HepG2 (cell line): Measurements from ENCODE around the gene PLPPR2. TPM values are rescaled to one million over a fixed set of nuclear protein-coding genes. Genes with fewer than 3 reads are reported as not detected.

Experiments used
- ATM ChIP-seq: fragments of 450-650 bp; IDR thresholded peaks from 2 replicates; pipeline ENCODE4 v1.7.1; 2017; ENCODE audit warnings: mild to moderate bottlenecking, borderline replicate concordance
- CENPX ChIP-seq: sonication (generic); formaldehyde crosslinking; IDR thresholded peaks from 2 replicates; pipeline ENCODE4 v1.9.0; 2021; ENCODE audit warnings: mild to moderate bottlenecking, missing genetic modification reagents, moderate library complexity
- CSRNP2 ChIP-seq: sonication (generic); formaldehyde crosslinking; conservative IDR thresholded peaks from 2 replicates; pipeline ENCODE4 v1.8.0; 2022; ENCODE audit warnings: low read depth, missing genetic modification reagents
- FOXA1 ChIP-seq, 2 experiments: fragments of 450-650 bp in 1 of 2; sonication (generic) in 1 of 2; formaldehyde crosslinking in 1 of 2; IDR thresholded peaks; 2 replicates each; pipeline versions ENCODE4 v1.4.0 to v1.6.1; 2016 to 2020; ENCODE audit warnings: missing genetic modification reagents in 1 of 2
- FUBP1 ChIP-seq: sonication (generic); formaldehyde crosslinking; IDR thresholded peaks from 2 replicates; pipeline ENCODE4 v1.5.1; 2020; ENCODE audit warnings: missing genetic modification reagents, mild to moderate bottlenecking, borderline replicate concordance
- KLF11 ChIP-seq: IDR thresholded peaks from 2 replicates; pipeline ENCODE4 v1.6.1; 2016; ENCODE audit warnings: missing compliant biosample characterization
- MTF1 ChIP-seq: sonication (generic); formaldehyde crosslinking; IDR thresholded peaks from 2 replicates; pipeline ENCODE4 v1.5.0; 2020; ENCODE audit warnings: missing genetic modification reagents
- NONO ChIP-seq, 2 experiments: fragments of 450-650 bp in 1 of 2; sonication (generic) in 1 of 2; formaldehyde crosslinking in 1 of 2; IDR thresholded peaks in 1 of 2; conservative IDR thresholded peaks in 1 of 2; 2 replicates each; pipeline versions ENCODE4 v1.6.1 to v1.8.0; 2017 to 2022; ENCODE audit warnings: mild to moderate bottlenecking in 1 of 2, missing genetic modification reagents in 1 of 2, moderate library complexity in 1 of 2
- YEATS4 ChIP-seq: sonication (generic); formaldehyde crosslinking; IDR thresholded peaks from 2 replicates; pipeline ENCODE4 v1.4.0; 2020; ENCODE audit warnings: missing genetic modification reagents, borderline replicate concordance
- ZHX1 ChIP-seq: sonication (generic); formaldehyde crosslinking; IDR thresholded peaks from 2 replicates; pipeline ENCODE4 v1.8.1; 2022; ENCODE audit warnings: low read depth, mild to moderate bottlenecking, missing genetic modification reagents
- ZNF260 ChIP-seq: sonication (generic); formaldehyde crosslinking; IDR thresholded peaks from 2 replicates; pipeline ENCODE4 v1.4.0; 2020; ENCODE audit warnings: missing genetic modification reagents, low read depth, mild to moderate bottlenecking, borderline replicate concordance
- ZNF678 ChIP-seq: sonication (generic); formaldehyde crosslinking; IDR thresholded peaks from 2 replicates; pipeline ENCODE4 v1.4.0; 2020; ENCODE audit warnings: mild to moderate bottlenecking, missing genetic modification reagents
- ZNF790 ChIP-seq: sonication (generic); formaldehyde crosslinking; IDR thresholded peaks from 2 replicates; pipeline ENCODE4 v1.8.0; 2022; ENCODE audit warnings: missing genetic modification reagents, mild to moderate bottlenecking, borderline replicate concordance
- polyA plus RNA-seq, 8 experiments: library from polyadenylated mRNA; depleted of rRNA in 3 of 8; stranded (reverse) in 7 of 8; unstranded in 1 of 8; fragments of >200 nt; fragmentation: Illumina TruSeq in 4 of 8; extraction: Trizol in 4 of 8; gene quantifications; 2 replicates each; pipeline versions ENCODE4 v1.2.1 to v1.2.3, GENCODE V29; 2011 to 2016; ENCODE audit warnings: low read depth in 4 of 8, missing spikeins in 1 of 8, mixed read lengths in 1 of 8; ENCODE audit not compliant: insufficient read depth in 1 of 8
- total RNA-seq, 5 experiments: library from RNA; depleted of rRNA; stranded (reverse); fragments of >200 nt; fragmentation: Illumina TruSeq; extraction: Trizol; gene quantifications; 2 replicates each; pipeline ENCODE4 v1.2.3, GENCODE V29; 2016; ENCODE audit warnings: low read depth in 1 of 5
- TF ChIP-seq, protein P1 (sequence below): sonication (generic); formaldehyde crosslinking; IDR thresholded peaks from 2 replicates; pipeline ENCODE4 v1.4.0; 2020; ENCODE audit warnings: missing genetic modification reagents
- TF ChIP-seq, protein P2 (sequence below): IDR thresholded peaks from 2 replicates; pipeline ENCODE4 v1.6.1; 2016; ENCODE audit warnings: missing genetic modification reagents, missing compliant biosample characterization
- TF ChIP-seq, protein P3 (sequence below): sonication (generic); formaldehyde crosslinking; IDR thresholded peaks from 2 replicates; pipeline ENCODE4 v1.8.0; 2022; ENCODE audit warnings: missing genetic modification reagents, mild to moderate bottlenecking, borderline replicate concordance

Gene PLPPR2
- total and polyA plus RNA-seq, 2 of the 13 experiments (the other 11 are each of a cell fraction or from before 2014, with no cell fraction given) = 1.5 to 2.1 TPM

GRCh38 chr19:11374433-11375142 is 19.4 kb downstream of the PLPPR2 start, which contains the start of gene SWSAP1 (continued):
- TF ChIP-seq ZHX1 (CRISPR knock-in tag) (no peak), FUBP1 (CRISPR knock-in tag) (peak; percentile 87; the same call in 1 of the 2 replicates), MTF1 (no peak), CSRNP2 (CRISPR knock-in tag) (no peak), ZNF678 (no peak), KLF11 (CRISPR knock-in tag) (peak; percentile 73), FOXA1 (IDR thresholded peaks at IDR 0.05) (no peak), FOXA1 (CRISPR knock-in tag; IDR thresholded peaks at IDR 0.05) (0 out of 2 replicates have a peak, but pooled peaks have one; percentile 17), NONO (IDR thresholded peaks at IDR 0.05) (no peak), NONO (CRISPR knock-in tag; conservative IDR thresholded peaks at IDR 0.05) (peak; percentile 82), CENPX (CRISPR knock-in tag) (no peak), ZNF790 (CRISPR knock-in tag) (peak; percentile 76; the same call in 1 of the 2 replicates), YEATS4 (CRISPR knock-in tag) (peak; percentile 75), ATM (no peak), ZNF260 (CRISPR knock-in tag) (no peak)
- TF ChIP-seq, protein P1, sequence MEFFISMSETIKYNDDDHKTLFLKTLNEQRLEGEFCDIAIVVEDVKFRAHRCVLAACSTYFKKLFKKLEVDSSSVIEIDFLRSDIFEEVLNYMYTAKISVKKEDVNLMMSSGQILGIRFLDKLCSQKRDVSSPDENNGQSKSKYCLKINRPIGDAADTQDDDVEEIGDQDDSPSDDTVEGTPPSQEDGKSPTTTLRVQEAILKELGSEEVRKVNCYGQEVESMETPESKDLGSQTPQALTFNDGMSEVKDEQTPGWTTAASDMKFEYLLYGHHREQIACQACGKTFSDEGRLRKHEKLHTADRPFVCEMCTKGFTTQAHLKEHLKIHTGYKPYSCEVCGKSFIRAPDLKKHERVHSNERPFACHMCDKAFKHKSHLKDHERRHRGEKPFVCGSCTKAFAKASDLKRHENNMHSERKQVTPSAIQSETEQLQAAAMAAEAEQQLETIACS (CRISPR knock-in tag) = no peak
- TF ChIP-seq, protein P2, sequence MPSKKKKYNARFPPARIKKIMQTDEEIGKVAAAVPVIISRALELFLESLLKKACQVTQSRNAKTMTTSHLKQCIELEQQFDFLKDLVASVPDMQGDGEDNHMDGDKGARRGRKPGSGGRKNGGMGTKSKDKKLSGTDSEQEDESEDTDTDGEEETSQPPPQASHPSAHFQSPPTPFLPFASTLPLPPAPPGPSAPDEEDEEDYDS (CRISPR knock-in tag) = peak; percentile 75
- TF ChIP-seq, protein P3, sequence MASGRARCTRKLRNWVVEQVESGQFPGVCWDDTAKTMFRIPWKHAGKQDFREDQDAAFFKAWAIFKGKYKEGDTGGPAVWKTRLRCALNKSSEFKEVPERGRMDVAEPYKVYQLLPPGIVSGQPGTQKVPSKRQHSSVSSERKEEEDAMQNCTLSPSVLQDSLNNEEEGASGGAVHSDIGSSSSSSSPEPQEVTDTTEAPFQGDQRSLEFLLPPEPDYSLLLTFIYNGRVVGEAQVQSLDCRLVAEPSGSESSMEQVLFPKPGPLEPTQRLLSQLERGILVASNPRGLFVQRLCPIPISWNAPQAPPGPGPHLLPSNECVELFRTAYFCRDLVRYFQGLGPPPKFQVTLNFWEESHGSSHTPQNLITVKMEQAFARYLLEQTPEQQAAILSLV = peak; percentile 75; the same call in 1 of the 2 replicates
